Stimulated activated CD8-positive, alpha-beta memory T cell treated with anti-CD3 and anti-CD28 coated beads, Interleukin-4, amount 100 ng/mL, for 24 hours (primary cell): ENCODE measurements around the gene ANKRD44.
"Not testable (repeated sequence)": the region's sequence is repeated elsewhere in the genome, so short reads cannot be mapped to it uniquely, and the experiment has no call there.

Experiments used
- DNase-seq: peaks from one replicate; pipeline ENCODE4 v3.0.0-alpha.2; 2020; ENCODE audit warnings: low read depth

The ANKRD44 gene

GRCh38 chr2:197258580-197258979 lies 52.0 kb downstream of the ANKRD44 start:
- no peak for DNase-seq

DNA sequence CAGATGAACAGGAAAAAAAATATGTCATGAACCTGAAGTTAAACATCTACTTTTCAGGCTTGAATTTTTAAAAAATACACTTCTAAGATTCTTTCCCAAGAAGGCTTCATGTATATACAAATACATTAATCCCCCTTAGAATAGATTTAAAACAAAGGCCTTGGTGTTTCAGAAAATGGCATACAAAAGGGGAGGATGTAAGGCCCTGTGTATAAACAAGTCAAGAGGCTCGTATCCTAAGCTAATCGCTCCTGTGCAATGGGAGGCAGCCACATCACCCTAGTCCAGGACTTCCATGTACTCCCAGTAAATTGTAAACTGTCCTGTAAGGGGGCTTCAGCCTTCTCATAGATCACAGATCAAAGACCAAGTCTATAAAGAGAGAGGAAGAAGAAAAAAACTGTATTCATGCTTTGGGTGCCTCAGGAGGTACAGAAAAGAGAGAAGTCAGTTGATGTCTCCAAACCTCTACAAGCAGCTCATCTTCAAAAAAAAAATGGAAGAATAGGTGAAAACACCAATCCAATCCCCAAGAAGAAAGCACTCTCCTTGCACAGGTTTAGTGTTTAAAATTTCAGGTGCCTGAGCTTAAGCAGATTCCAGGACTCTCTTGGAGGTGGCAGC lies 53.9 kb downstream of the ANKRD44 start:
- no peak for DNase-seq

GRCh38 chr2:197256021-197256420 lies 54.6 kb downstream of the ANKRD44 start:
- no peak for DNase-seq

DNA sequence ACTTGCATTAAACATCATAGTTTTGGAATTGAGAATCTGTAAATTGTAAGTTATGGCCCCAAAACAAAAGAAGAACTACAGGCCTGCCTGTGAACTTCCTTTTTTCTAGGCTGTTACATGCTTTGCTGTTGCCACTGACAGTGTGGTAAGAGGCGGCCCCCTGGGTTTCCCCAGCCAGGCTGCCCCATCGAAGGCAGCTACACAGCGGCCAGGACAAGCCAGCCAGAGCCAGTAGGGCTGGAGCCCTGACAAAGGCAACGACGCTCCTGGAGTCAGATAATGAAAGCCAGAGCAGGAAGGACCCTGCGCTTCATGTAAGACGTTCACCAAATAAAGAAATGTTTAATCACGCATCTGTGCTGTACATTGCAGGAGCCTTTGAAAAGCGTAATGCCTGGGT lies 55.0 kb downstream of the ANKRD44 start:
- peak; percentile 64 for DNase-seq

DNA sequence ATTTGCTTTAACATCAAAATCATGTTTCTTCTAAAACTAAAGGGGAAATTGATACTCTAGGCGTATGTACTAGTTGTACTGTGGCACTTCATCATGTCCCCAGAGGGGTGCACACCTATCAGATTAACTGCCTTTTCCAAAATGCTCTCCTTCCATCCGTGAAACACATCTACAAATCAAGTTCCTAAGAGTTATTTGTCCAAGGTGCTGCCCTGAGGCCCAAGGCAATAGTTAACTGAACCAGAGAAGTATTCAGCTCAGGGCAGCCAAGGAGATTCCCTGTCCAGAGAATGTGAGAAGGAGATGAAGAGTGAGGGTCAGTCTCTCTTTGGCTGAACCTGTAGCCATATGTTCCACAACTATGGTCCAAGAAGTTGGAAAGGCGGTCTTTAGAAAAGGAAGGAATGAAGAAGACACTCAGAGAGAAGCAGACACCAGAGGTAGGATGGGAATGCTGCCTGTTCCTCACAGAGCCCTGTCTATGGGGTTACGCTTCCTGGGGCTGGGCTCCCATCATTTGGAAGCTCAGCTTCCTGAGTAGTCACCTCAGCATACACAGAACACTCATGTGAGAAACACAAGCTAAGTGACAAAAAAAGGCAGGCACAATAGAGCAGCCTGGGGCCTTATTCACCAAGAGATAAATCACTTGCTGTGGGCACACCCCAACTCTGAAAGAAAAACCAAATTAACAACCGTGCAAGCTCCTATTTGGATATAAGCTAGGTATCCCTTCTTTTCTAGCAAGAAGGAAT lies 55.6 kb downstream of the ANKRD44 start:
- no peak for DNase-seq

DNA sequence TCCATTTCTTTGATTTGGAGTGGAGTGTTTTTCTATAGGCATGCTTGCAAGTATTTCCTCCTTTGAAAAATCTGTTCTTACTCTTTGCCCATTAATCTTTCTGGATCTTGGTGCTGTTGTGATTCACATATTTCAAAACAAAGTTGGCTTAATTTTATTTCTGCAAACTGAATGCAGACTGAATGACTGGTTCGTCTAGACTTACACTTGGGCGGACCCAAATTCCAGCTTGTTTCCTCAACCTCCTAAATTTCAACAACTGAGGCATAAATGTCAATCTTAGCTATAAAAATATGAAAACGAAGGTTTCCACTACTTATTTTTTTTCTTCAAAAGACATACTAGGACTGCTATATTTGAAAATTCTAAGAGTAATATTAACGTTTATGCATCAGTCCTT lies 59.0 kb downstream of the ANKRD44 start:
- DNase-seq, result no peak

GRCh38 chr2:197251163-197251562 lies 59.4 kb downstream of the ANKRD44 start:
- no peak for DNase-seq

DNA sequence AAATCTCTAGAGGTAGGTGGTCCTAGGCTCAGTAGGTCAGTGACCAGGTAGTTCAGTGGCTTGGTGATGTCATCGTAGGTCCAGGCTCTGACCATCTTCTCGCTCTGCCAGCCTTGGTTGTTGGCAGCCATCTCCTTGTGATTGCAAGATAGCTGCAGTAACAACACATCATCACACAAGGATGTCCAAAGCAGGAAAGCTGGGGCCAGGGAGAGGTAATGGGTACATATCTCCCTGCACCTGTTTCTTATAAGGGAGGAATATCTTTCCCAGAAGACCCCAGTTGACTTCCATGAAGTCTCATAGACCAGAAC lies 60.5 kb downstream of the ANKRD44 start:
- no peak for DNase-seq

DNA sequence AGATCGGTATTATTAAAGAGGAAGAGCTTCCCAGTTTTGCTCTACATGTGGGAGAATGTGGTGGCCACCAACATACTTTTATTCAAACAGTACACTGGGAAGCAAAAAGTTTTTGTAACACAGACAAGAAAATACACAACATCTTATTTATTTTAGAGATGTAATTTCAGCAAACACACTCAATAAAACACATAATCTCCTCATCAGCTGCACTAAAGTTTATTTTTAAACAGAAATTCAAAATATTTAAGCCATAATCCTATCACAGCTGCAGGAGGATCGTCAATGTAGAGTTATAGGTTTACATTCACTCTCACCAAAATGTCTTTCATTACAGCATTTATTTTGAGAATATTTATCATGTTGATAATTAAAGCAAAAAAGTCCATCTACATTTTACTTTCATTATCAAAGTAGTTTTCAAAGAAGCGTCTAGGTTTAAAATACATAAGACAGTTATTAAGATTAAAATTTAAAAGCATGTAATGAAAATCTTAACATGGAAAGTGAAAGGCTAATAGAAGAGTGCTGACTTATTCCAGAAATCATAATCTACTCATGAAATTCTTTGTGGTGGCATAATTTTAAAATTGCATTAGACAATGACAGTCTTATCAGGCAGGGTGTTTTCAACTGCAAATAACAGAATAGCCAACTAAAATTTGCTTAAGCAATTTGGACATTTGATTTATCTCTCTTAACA lies 61.0 kb downstream of the ANKRD44 start:
- no peak for DNase-seq

DNA sequence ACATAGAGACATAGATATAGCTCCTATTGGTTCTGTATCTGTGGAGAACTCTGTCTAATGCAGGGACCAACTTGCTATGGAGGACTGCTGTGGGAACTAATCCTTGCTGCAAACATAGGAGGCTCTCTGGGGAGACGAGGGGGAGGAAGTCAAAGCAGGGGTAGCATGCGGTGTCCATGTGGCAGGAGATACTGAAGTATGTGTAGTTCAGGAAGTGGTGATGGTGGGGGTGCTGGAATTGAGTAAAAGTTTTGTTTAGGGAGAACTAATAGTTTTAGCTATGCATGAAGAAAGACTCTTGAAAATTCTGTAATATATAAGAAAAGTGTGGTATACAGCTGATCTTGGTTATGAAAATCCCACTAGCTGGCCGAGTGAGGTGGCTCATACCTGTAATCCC lies 62.0 kb downstream of the ANKRD44 start:
- no peak for DNase-seq

- no peak for DNase-seq
These were observed 62.6 kb downstream of the ANKRD44 start for GRCh38 chr2:197248001-197248401.

DNA sequence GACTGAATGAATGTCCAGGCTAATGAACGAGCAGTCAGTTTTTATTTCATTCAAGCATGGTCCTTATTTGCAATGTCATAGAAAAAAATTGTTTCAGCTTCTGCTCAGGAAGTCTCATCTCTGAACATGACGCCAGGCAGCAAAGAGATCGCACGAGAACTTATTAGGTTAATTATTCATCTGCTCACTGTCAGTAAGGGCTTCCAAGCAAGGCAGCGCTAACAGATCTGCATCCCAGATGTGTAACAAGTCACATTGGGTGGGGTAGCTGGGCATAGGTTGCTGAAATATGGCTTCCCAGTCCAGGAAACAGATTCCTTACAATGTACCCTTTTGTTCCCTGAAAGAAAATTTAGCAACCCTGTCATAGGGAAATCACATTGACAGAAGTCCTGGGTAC lies 63.5 kb downstream of the ANKRD44 start:
- DNase-seq, result no peak

GRCh38 chr2:197245829-197246804 lies 64.5 kb downstream of the ANKRD44 start:
- DNase-seq, result no peak

GRCh38 chr2:197244349-197244748 lies 66.2 kb downstream of the ANKRD44 start:
- no peak for DNase-seq

DNA sequence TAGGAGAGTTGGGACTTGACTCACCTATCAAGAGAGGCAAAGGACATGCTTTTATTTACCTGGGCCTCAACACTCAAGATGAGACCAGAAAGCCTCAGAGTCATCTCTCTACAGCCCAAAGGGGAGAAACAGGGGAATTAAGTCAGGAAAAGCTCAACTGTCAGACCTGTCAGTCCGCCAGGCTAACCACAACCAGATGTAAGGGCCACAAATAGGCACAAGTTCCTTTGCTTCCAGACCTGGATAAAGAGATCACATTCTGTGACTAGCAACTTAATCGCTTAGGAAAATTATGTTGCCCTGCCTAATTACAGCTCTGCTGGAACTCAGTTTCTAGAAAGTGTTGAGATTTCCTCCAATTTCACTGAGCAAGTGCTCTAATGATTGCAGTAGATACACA lies 67.9 kb downstream of the ANKRD44 start:
- no peak for DNase-seq

- DNase-seq, result no peak
These were observed 69.0 kb downstream of the ANKRD44 start for GRCh38 chr2:197241596-197241995.

DNA sequence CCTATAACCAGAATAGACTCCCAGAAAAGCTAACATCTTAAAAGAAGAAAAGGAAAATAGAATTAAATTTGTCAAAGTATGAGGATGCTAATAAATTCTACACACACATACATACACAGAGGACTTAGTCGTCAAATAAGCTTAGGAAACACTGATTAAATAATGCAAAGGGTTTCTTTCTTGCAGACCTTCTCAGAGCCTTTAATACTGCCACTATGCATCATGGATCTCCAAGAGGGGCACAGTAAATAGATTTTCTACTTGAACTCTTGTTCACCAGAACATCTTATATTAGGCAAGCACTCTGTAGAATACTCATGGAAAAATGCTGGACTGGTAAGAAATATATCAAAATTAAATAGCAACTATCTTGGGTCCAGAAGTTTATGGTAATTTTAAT lies 69.4 kb downstream of the ANKRD44 start:
- DNase-seq, result no peak

GRCh38 chr2:197240421-197241041 lies 70.0 kb downstream of the ANKRD44 start:
- DNase-seq, result no peak

DNA sequence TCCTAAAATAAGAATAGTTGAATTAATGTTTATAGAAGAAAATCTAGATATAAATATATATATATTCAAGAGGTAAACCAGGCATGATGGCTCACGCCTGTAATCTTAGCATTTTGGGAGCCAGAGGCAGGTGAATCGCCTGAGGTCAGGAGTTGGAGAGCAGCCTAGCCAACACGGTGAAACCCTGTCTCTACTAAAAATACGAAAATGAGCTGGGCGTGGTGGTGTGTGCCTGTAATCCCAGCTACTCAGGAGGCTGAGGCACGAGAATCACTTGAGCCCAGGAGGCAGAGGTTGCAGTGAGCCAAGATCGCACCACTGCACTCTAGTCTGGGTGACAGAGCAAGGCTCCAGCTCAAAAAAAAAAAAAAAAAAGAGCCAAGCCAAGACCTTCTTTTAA lies 70.6 kb downstream of the ANKRD44 start:
- not testable (repeated sequence) for DNase-seq

DNA sequence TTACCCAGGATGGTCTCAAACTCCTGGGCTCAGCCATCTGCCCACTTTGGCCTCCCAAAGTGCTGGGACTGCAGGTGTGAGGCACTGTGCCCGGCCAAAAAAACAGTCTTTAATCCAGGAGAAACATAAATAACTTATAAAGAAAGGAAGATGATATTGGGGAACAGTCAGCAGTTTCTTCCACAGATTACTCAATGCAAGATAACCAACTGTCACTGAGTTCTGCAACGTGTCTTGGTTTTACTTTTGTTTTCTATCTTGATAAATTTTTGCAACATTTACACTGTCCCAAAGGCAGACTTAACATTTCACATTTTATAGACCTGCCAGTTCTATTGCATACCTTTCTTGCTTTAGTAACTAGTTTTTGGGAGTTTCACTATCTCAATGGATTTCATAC lies 71.1 kb downstream of the ANKRD44 start:
- no peak for DNase-seq

DNA sequence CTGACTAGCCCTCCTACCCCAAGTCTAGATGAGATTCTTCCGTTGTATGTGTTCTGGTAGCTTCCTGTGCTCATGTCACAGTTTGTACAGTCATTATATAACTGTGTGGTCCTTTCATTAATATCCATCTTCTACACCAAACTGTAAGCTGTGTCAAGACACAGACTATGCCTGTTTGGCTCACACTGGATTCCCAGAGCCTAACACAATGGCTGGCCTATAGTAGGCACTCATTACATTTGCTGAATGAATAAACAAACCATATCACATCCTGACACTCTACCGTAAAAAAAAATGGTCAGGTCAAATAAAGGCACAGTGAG lies 72.6 kb downstream of the ANKRD44 start:
- DNase-seq, result no peak
